ENCODE results near the gene CRTC2. TPM values are rescaled to one million over a fixed set of nuclear protein-coding genes. Genes with fewer than 3 reads are reported as not detected.

The CRTC2 gene
- total and polyA plus RNA-seq, 9 of the 15 experiments (the other 6 are each of a cell fraction or from before 2014, with no cell fraction given), result 2.7 to 26.4 (median 10.2) TPM

DNA sequence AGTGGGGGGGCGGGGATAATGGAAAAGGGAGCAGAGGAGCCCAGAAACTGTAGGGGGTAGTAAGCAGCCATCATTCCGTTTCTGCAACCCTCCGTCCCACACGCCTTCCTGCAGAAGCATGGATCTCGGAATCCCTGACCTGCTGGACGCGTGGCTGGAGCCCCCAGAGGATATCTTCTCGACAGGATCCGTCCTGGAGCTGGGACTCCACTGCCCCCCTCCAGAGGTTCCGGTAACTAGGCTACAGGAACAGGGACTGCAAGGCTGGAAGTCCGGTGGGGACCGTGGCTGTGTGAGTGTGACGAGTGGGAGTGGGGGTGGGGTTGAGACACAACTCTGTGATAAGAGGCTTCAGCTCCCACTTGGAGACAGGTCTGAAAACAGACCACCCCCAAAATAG, 10.0 kb upstream of the CRTC2 start (continued):
- TF ChIP-seq, protein P1, sequence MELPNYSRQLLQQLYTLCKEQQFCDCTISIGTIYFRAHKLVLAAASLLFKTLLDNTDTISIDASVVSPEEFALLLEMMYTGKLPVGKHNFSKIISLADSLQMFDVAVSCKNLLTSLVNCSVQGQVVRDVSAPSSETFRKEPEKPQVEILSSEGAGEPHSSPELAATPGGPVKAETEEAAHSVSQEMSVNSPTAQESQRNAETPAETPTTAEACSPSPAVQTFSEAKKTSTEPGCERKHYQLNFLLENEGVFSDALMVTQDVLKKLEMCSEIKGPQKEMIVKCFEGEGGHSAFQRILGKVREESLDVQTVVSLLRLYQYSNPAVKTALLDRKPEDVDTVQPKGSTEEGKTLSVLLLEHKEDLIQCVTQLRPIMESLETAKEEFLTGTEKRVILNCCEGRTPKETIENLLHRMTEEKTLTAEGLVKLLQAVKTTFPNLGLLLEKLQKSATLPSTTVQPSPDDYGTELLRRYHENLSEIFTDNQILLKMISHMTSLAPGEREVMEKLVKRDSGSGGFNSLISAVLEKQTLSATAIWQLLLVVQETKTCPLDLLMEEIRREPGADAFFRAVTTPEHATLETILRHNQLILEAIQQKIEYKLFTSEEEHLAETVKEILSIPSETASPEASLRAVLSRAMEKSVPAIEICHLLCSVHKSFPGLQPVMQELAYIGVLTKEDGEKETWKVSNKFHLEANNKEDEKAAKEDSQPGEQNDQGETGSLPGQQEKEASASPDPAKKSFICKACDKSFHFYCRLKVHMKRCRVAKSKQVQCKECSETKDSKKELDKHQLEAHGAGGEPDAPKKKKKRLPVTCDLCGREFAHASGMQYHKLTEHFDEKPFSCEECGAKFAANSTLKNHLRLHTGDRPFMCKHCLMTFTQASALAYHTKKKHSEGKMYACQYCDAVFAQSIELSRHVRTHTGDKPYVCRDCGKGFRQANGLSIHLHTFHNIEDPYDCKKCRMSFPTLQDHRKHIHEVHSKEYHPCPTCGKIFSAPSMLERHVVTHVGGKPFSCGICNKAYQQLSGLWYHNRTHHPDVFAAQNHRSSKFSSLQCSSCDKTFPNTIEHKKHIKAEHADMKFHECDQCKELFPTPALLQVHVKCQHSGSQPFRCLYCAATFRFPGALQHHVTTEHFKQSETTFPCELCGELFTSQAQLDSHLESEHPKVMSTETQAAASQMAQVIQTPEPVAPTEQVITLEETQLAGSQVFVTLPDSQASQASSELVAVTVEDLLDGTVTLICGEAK (IDR thresholded peaks at IDR 0.05), result peak; percentile 8; the same call in 1 of the 2 replicates
- TF ChIP-seq, protein P1 (CRISPR knock-in tag; IDR thresholded peaks at IDR 0.05), result no peak
- TF ChIP-seq ZNF217 (CRISPR knock-in tag; IDR thresholded peaks at IDR 0.05) (no peak), ADNP (tag; IDR thresholded peaks at IDR 0.05) (no peak), BRD4 (IDR thresholded peaks at IDR 0.05) (no peak), ZNF639 (CRISPR knock-in tag; conservative IDR thresholded peaks at IDR 0.05 in 1 of 2, IDR thresholded peaks at IDR 0.05 in 1 of 2) (0 out of 4 replicates have a peak, but pooled peaks of 1 of the 2 experiments have one; percentile 29), FOXK1 (CRISPR knock-in tag; IDR thresholded peaks at IDR 0.05; ENCODE audit: borderline replicate concordance) (no peak), GATAD2A (IDR thresholded peaks at IDR 0.05) (0 out of 2 replicates have a peak, but pooled peaks have one; percentile 23), GABPA (tag; conservative IDR thresholded peaks at IDR 0.05; ENCODE audit: low read depth) (no peak)
- TF ChIP-seq, protein P2, sequence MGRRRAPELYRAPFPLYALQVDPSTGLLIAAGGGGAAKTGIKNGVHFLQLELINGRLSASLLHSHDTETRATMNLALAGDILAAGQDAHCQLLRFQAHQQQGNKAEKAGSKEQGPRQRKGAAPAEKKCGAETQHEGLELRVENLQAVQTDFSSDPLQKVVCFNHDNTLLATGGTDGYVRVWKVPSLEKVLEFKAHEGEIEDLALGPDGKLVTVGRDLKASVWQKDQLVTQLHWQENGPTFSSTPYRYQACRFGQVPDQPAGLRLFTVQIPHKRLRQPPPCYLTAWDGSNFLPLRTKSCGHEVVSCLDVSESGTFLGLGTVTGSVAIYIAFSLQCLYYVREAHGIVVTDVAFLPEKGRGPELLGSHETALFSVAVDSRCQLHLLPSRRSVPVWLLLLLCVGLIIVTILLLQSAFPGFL (CRISPR knock-in tag; IDR thresholded peaks at IDR 0.05), result no peak

All from K562 (cell line).